ENCODE results near the gene STMN3.
A peak's percentile ranks its signal among the peaks of the same experiment; 100 is the strongest.

The STMN3 gene

GRCh38 chr20:63592661-63593060 is 60.6 kb downstream of the STMN3 start:
- Histone ChIP-seq H3K36me3 (ENCODE audit: low read depth) (peaks cover 20% of the 10 kb centered on the region), H3K9me3 (ENCODE audit: severe bottlenecking) (no peaks in the 10 kb centered on the region), H3K27ac (ENCODE audit: poor library complexity, severe bottlenecking) (no peak overlapping the region), H3K27me3 (ENCODE audit: insufficient read depth, poor library complexity, severe bottlenecking) (no peaks in the 10 kb centered on the region), H3K4me1 (ENCODE audit: insufficient read depth, poor library complexity, severe bottlenecking) (no peaks in the 10 kb centered on the region), H3K4me3 (ENCODE audit: severe bottlenecking) (no peak overlapping the region)
- TF ChIP-seq CTCF (IDR thresholded peaks at IDR 0.05; ENCODE audit: poor library complexity, severe bottlenecking) = no peak
- DNase-seq (ENCODE audit: low spot score) (peak; percentile 90), ATAC-seq (ENCODE audit: low read depth) (no peak)

- DNase-seq (ENCODE audit: low spot score) = peak; percentile 82
- ATAC-seq (ENCODE audit: low read depth) = no peak; the same call in 2 of the 3 replicates
- H3K4me3 ChIP-seq (ENCODE audit: severe bottlenecking) = no peak overlapping the region
- peaks cover 20% of the 10 kb centered on the region for H3K36me3 ChIP-seq (ENCODE audit: low read depth)
- no peak for TF ChIP-seq CTCF (IDR thresholded peaks at IDR 0.05; ENCODE audit: poor library complexity, severe bottlenecking)
- H3K9me3 ChIP-seq (ENCODE audit: severe bottlenecking) = no peaks in the 10 kb centered on the region
- H3K27me3 ChIP-seq (ENCODE audit: insufficient read depth, poor library complexity, severe bottlenecking) = no peaks in the 10 kb centered on the region
- no peak overlapping the region for H3K27ac ChIP-seq (ENCODE audit: poor library complexity, severe bottlenecking)
- no peaks in the 10 kb centered on the region for H3K4me1 ChIP-seq (ENCODE audit: insufficient read depth, poor library complexity, severe bottlenecking)
These were observed 61.4 kb downstream of the STMN3 start for GRCh38 chr20:63591786-63592355.

GRCh38 chr20:63591147-63591533 is 62.1 kb downstream of the STMN3 start:
- Histone ChIP-seq H3K36me3 (ENCODE audit: low read depth) (peaks cover 20% of the 10 kb centered on the region), H3K4me1 (ENCODE audit: insufficient read depth, poor library complexity, severe bottlenecking) (no peaks in the 10 kb centered on the region), H3K27ac (ENCODE audit: poor library complexity, severe bottlenecking) (no peak overlapping the region), H3K4me3 (ENCODE audit: severe bottlenecking) (no peak overlapping the region), H3K27me3 (ENCODE audit: insufficient read depth, poor library complexity, severe bottlenecking) (no peaks in the 10 kb centered on the region), H3K9me3 (ENCODE audit: severe bottlenecking) (no peaks in the 10 kb centered on the region)
- no peak for DNase-seq (ENCODE audit: low spot score)
- no peak for TF ChIP-seq CTCF (IDR thresholded peaks at IDR 0.05; ENCODE audit: poor library complexity, severe bottlenecking)
- no peak for ATAC-seq (ENCODE audit: low read depth)

GRCh38 chr20:63590218-63591146 is 62.7 kb downstream of the STMN3 start:
- no peak overlapping the region for H3K4me3 ChIP-seq (ENCODE audit: severe bottlenecking)
- ATAC-seq (ENCODE audit: low read depth) (no peak), DNase-seq (ENCODE audit: low spot score) (peak; percentile 85)
- H3K27me3 ChIP-seq (ENCODE audit: insufficient read depth, poor library complexity, severe bottlenecking) = no peaks in the 10 kb centered on the region
- H3K36me3 ChIP-seq (ENCODE audit: low read depth) = peaks cover 20% of the 10 kb centered on the region
- H3K27ac ChIP-seq (ENCODE audit: poor library complexity, severe bottlenecking) = no peak overlapping the region
- no peaks in the 10 kb centered on the region for H3K9me3 ChIP-seq (ENCODE audit: severe bottlenecking)
- no peaks in the 10 kb centered on the region for H3K4me1 ChIP-seq (ENCODE audit: insufficient read depth, poor library complexity, severe bottlenecking)
- TF ChIP-seq CTCF (IDR thresholded peaks at IDR 0.05; ENCODE audit: poor library complexity, severe bottlenecking) = no peak
